BLaER1 treated with 17β-estradiol and CSF1 and Interleukin-3, amounts not matched to agents 10 nM and 100 nM (cell line): ENCODE data around the gene GNG4.
A peak's percentile ranks its signal among the peaks of the same experiment; 100 is the strongest.
"Not testable (repeated sequence)": the region's sequence is repeated elsewhere in the genome, so short reads cannot be mapped to it uniquely, and the experiment has no call there.

Experiments used
- H3K27ac ChIP-seq, 11 experiments: shearing (Covaris generic); formaldehyde crosslinking; 2 replicates each; pipeline ENCODE4 v1.8.1; 2022
- H3K27me3 ChIP-seq, 11 experiments: shearing (Covaris generic); formaldehyde crosslinking; 2 replicates each; pipeline ENCODE4 v1.8.1; 2022
- H3K36me3 ChIP-seq, 11 experiments: shearing (Covaris generic); formaldehyde crosslinking; 2 replicates each; pipeline ENCODE4 v1.8.1; 2022
- H3K4me1 ChIP-seq, 10 experiments: shearing (Covaris generic); formaldehyde crosslinking; 2 replicates each; pipeline ENCODE4 v1.8.1; 2022
- H3K4me2 ChIP-seq, 11 experiments: shearing (Covaris generic); formaldehyde crosslinking; 2 replicates each; pipeline ENCODE4 v1.8.1; 2022
- H3K4me3 ChIP-seq, 10 experiments: shearing (Covaris generic); formaldehyde crosslinking; 2 replicates each; pipeline ENCODE4 v1.8.1; 2022
- H3K9ac ChIP-seq, 11 experiments: shearing (Covaris generic); formaldehyde crosslinking; 2 replicates each; pipeline ENCODE4 v1.8.1; 2022
- H3K9me3 ChIP-seq, 11 experiments: shearing (Covaris generic); formaldehyde crosslinking; replicated peaks in 1 of 11; 2 replicates each; pipeline ENCODE4 v1.8.1; 2022
- H4K20me1 ChIP-seq, 11 experiments: shearing (Covaris generic); formaldehyde crosslinking; 2 replicates each; pipeline ENCODE4 v1.8.1; 2022
- Cebpa-rat ChIP-seq, 11 experiments: shearing (Covaris generic); IDR thresholded peaks; 2 replicates each; pipeline ENCODE4 v1.8.1; 2022

The GNG4 gene

DNA sequence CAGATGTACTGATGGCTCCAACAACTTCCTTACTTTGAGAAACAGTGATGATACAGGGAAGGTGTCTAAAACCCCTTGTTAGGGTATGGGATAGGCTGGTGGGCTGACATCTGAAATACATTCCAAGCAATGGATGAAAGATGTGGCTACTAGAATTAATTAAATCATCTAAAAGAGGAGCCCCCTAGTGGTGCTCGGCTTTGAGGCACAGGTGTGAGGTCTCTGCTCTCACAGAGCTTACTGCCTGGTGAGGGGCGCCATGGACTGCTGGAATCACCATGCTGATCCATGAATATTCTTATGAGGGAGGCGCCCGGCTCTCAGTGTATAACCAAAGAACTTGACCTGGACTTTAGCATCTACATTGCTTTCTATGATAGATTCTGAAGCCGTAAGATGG, 48.5 kb downstream of the GNG4 start:
- Histone ChIP-seq H3K9ac (no peak overlapping the region), H3K27me3 (no peaks in the 10 kb centered on the region), H3K4me2 (peak overlapping the region in 2 of 11 experiments; percentile 10 to 24; a peak in 1 of 22 replicates), H4K20me1 (no peaks in the 10 kb centered on the region), H3K9me3 (no peaks in the 10 kb centered on the region; a peak in 1 of 22 replicates), H3K36me3 (no peaks in the 10 kb centered on the region), H3K4me3 (no peak overlapping the region), H3K27ac (no peak overlapping the region), H3K4me1 (peaks cover 0 to 15% (median 5%) of the 10 kb centered on the region in 10 experiments; a peak in 11 of 20 replicates)
- TF ChIP-seq Cebpa-rat (IDR thresholded peaks at IDR 0.05) = no peak

DNA sequence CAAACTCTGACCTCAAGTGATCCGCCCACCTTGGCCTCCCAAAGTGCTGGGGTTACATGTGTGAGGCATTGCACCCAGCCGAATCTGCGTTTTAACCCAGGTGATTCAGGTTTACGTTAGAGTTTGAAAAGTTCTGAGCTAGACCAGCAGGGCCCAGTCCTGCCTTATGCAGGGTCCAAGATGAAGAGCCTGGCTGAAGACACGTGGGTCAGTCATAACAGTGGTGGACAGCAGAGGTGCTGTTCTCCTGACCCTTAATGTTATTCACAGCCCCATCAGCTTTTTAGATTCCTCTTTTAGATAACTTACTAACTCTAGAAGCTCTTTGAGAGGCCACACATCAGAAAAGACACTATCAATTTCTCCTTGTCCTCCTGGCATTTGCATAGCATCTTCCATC, 50.0 kb downstream of the GNG4 start:
- Histone ChIP-seq H3K27ac (no peak overlapping the region), H3K9ac (no peak overlapping the region), H3K9me3 (peaks cover 0 to 9% (median 0%) of the 10 kb centered on the region in 11 experiments; a peak in 5 of 22 replicates), H4K20me1 (peaks cover 0 to 4% (median 0%) of the 10 kb centered on the region in 11 experiments; a peak in 1 of 22 replicates), H3K36me3 (no peaks in the 10 kb centered on the region), H3K4me1 (peaks cover 0 to 16% (median 8%) of the 10 kb centered on the region in 10 experiments; a peak in 10 of 20 replicates), H3K27me3 (peaks cover 0 to 10% (median 0%) of the 10 kb centered on the region in 11 experiments; a peak in 3 of 22 replicates), H3K4me3 (no peak overlapping the region), H3K4me2 (no peak overlapping the region)
- TF ChIP-seq Cebpa-rat (IDR thresholded peaks at IDR 0.05) = no peak

DNA sequence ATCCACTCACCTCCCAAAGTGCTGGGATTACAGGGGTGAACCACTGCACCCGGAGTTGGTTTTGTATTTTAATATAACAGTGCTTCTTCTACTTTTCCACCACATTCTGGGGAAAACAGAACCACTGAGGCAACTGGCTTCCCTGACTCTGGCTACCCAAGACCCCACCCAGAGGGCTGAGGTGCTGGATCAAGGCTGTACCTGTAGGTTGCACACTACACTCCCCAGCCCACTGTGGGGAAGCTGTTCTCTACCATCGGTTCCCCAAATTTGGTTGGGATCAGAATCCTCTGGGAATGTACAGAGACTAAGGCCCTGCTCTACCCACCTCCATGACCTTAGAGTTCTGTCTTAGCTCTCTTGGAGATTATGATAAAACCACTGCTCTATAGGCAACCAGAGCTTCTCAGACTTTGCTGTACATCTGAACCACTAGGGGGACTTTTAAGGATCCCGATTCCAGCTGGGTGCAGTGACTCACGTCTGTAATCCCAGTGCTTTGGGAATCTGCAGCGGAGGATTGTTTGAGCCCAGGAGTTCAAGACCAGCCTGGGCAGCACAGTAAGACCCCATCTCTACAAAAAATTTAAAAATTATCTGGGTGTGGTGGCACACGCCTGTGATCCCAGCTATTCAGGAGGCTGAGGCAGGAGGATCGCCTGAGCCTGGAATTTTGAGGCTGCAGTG, 51.6 kb downstream of the GNG4 start:
- TF ChIP-seq Cebpa-rat (IDR thresholded peaks at IDR 0.05) = no peak

GRCh38 chr1:235595079-235595478, 54.5 kb downstream of the GNG4 start:
- no peak overlapping the region for H3K9ac ChIP-seq
- peaks cover 0 to 32% (median 29%) of the 10 kb centered on the region in 10 experiments; a peak in 17 of 20 replicates for H3K4me1 ChIP-seq
- peaks cover 14 to 39% (median 27%) of the 10 kb centered on the region in 11 experiments for H3K27me3 ChIP-seq
- no peak overlapping the region for H3K4me3 ChIP-seq
- H3K36me3 ChIP-seq = no peaks in the 10 kb centered on the region
- H3K27ac ChIP-seq = no peak overlapping the region
- H3K9me3 ChIP-seq = peaks cover 6 to 37% (median 24%) of the 10 kb centered on the region in 11 experiments; a peak in 21 of 22 replicates
- H4K20me1 ChIP-seq = peaks cover 0 to 4% (median 0%) of the 10 kb centered on the region in 11 experiments; a peak in 1 of 22 replicates
- 0 out of 22 replicates have a peak overlapping the region, but pooled peaks of 2 of the 11 experiments have one; percentile 22 to 29 for H3K4me2 ChIP-seq
- TF ChIP-seq Cebpa-rat (IDR thresholded peaks at IDR 0.05) = no peak

More for the DNA sequence above, 51.6 kb downstream of the GNG4 start:
- Histone ChIP-seq H3K4me2 (no peak overlapping the region), H4K20me1 (peaks cover 0 to 4% (median 0%) of the 10 kb centered on the region in 11 experiments; a peak in 1 of 22 replicates), H3K9ac (no peak overlapping the region), H3K27ac (no peak overlapping the region), H3K9me3 (peaks cover 0 to 14% (median 3%) of the 10 kb centered on the region in 11 experiments; a peak in 5 of 22 replicates), H3K4me3 (no peak overlapping the region), H3K4me1 (peaks cover 0 to 31% (median 22%) of the 10 kb centered on the region in 10 experiments; a peak in 17 of 20 replicates), H3K36me3 (no peaks in the 10 kb centered on the region), H3K27me3 (peaks cover 1 to 12% (median 7%) of the 10 kb centered on the region in 11 experiments; a peak in 12 of 22 replicates)

GRCh38 chr1:235594281-235594895, 55.2 kb downstream of the GNG4 start:
- Histone ChIP-seq H3K27me3 (peaks cover 14 to 42% (median 29%) of the 10 kb centered on the region in 11 experiments), H3K4me2 (peak overlapping the region in 7 of 11 experiments; percentile 22 to 77 (median 64); a peak in 9 of 22 replicates), H3K4me1 (peaks cover 0 to 35% (median 29%) of the 10 kb centered on the region in 10 experiments; a peak in 17 of 20 replicates), H3K9me3 (peaks cover 12 to 44% (median 31%) of the 10 kb centered on the region in 11 experiments)
- H4K20me1 ChIP-seq, H3K4me3 ChIP-seq, H3K27ac ChIP-seq, H3K9ac ChIP-seq, H3K36me3 ChIP-seq: not testable (repeated sequence)

- no peak for TF ChIP-seq Cebpa-rat (IDR thresholded peaks at IDR 0.05)
- Histone ChIP-seq H3K27ac (no peak overlapping the region), H3K27me3 (peaks cover 14 to 32% (median 27%) of the 10 kb centered on the region in 11 experiments), H3K4me3 (peak overlapping the region in 2 of 10 experiments; percentile 11 to 28; a peak in 5 of 20 replicates), H3K9me3 (peaks cover 39 to 63% (median 56%) of the 10 kb centered on the region in 11 experiments), H3K4me1 (peaks cover 0 to 25% (median 22%) of the 10 kb centered on the region in 10 experiments; a peak in 17 of 20 replicates), H3K9ac (no peak overlapping the region), H3K36me3 (no peaks in the 10 kb centered on the region), H3K4me2 (no peak overlapping the region), H4K20me1 (no peaks in the 10 kb centered on the region)
Measured at GRCh38 chr1:235588916-235589515, 60.6 kb downstream of the GNG4 start.

DNA sequence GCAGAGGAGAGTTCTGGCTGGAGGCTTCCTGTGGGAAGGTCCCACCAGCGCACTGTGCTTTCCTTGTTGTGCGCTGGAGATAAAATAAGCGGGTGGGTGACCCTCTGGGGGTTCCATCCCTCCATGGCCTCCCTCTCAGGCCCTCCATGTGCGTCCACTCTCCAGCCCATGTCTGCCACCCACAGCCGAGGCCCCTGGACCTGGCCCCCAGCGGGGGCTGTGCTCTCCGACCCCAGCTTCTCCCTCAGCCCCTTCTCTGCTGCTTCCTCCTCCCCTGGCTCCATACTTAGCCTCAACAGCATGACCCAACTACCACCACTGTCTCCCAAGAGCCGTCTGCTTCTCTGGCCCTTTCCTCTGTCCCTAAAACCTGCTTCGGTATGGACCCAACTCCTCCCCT, 61.4 kb downstream of the GNG4 start:
- H3K27ac ChIP-seq = no peak overlapping the region
- 0 out of 20 replicates have a peak overlapping the region, but pooled peaks of 1 of the 10 experiments have one; percentile 3 for H3K4me3 ChIP-seq
- no peak for TF ChIP-seq Cebpa-rat (IDR thresholded peaks at IDR 0.05)

GRCh38 chr1:235586992-235587391, 62.6 kb downstream of the GNG4 start:
- no peak for TF ChIP-seq Cebpa-rat (IDR thresholded peaks at IDR 0.05)
- no peak overlapping the region for H3K27ac ChIP-seq
- no peak overlapping the region for H3K4me2 ChIP-seq
- no peaks in the 10 kb centered on the region for H4K20me1 ChIP-seq
- H3K36me3 ChIP-seq = no peaks in the 10 kb centered on the region
- peaks cover 0 to 13% (median 10%) of the 10 kb centered on the region in 10 experiments; a peak in 14 of 20 replicates for H3K4me1 ChIP-seq
- peaks cover 36 to 54% (median 47%) of the 10 kb centered on the region in 11 experiments for H3K9me3 ChIP-seq
- H3K4me3 ChIP-seq = no peak overlapping the region
- no peak overlapping the region for H3K9ac ChIP-seq
- peaks cover 5 to 20% (median 15%) of the 10 kb centered on the region in 11 experiments; a peak in 21 of 22 replicates for H3K27me3 ChIP-seq

More for the DNA sequence above, 61.4 kb downstream of the GNG4 start:
- H3K9ac ChIP-seq = no peak overlapping the region
- H3K4me2 ChIP-seq = no peak overlapping the region
- H3K9me3 ChIP-seq = peaks cover 36 to 63% (median 55%) of the 10 kb centered on the region in 11 experiments
- peaks cover 12 to 32% (median 25%) of the 10 kb centered on the region in 11 experiments for H3K27me3 ChIP-seq
- no peaks in the 10 kb centered on the region for H4K20me1 ChIP-seq
- H3K4me1 ChIP-seq = peaks cover 0 to 16% (median 13%) of the 10 kb centered on the region in 10 experiments; a peak in 16 of 20 replicates
- H3K36me3 ChIP-seq = no peaks in the 10 kb centered on the region
